Measurements from ENCODE around the gene C17orf107.
"Not testable (repeated sequence)": the region's sequence is repeated elsewhere in the genome, so short reads cannot be mapped to it uniquely, and the experiment has no call there.

Gene C17orf107

GRCh38 chr17:4899341-4900230, at the start of gene C17orf107:
Gene C17orf107, plus strand, starts transcription at chr17:4899536. Its CDS starts 227 bp downstream, at chr17:4899763.
- peak; percentile 94 to 97 for DNase-seq

DNA sequence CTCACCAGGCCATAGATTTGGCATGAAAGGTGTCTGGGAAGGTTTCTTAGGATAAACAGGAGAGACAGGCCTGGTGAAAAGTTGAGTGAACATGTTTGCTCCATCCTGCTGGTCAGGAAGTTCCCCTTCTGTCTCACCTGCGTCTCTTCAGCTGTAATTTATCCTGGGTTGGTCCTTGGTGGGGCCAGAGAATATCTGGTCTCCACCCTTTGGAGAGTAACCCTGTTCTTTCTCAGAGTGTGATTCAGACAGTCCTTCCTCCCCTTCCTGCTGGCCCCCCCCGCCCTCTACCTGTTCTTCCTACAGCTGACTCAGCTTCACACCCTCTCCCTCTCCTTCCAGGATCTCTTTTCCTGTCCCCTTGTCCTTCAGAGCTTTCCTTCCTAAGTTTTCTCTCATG, 49.1 kb upstream of the C17orf107 start:
- DNase-seq, result no peak

DNA sequence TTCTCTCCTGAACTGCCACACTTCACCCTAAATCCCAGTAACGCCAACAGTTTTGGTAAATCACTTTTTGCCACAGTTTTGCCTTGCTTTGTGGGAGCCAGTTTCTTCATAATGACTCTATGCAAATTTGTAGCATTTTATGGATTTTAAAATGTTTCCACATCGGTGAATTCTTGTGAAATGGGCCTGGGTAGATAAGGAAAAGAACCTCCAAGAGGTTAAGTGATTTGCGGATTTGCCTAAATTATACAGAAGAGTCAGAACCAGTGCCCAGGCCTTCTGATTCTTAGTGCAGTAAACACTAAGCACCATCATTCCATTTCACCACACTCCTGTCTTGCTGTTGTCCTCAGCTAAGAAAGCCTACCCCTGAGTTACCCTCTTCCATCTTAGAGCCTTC, 48.3 kb upstream of the C17orf107 start:
- no peak for DNase-seq

- DNase-seq, result peak; percentile 14 to 51
These were observed 46.6 kb upstream of the C17orf107 start for GRCh38 chr17:4852567-4853207.

DNA sequence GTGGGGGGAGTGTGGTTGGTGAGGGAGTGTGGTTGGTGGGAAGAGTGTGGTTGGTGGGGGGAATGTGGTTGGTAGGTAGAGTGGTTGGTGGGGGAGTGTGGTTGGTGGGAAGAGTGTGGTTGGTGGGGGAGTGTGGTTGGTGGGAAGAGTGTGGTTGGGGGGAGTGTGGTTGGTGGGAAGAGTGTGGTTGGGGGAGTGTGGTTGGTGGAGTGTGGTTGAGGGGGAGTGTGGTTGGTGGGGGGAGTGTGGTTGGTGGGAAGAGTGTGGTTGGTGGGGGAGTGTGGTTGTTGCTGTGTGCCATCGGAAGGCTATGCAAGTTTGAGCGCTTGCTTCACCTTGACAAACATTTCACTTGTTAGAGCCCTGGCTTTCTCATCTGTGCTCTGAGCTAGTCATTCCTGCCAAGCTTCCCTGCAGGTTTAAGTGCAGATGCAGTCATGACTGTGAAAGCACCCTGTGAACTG, 46.1 kb upstream of the C17orf107 start:
- peak; percentile 23 to 59 for DNase-seq

DNA sequence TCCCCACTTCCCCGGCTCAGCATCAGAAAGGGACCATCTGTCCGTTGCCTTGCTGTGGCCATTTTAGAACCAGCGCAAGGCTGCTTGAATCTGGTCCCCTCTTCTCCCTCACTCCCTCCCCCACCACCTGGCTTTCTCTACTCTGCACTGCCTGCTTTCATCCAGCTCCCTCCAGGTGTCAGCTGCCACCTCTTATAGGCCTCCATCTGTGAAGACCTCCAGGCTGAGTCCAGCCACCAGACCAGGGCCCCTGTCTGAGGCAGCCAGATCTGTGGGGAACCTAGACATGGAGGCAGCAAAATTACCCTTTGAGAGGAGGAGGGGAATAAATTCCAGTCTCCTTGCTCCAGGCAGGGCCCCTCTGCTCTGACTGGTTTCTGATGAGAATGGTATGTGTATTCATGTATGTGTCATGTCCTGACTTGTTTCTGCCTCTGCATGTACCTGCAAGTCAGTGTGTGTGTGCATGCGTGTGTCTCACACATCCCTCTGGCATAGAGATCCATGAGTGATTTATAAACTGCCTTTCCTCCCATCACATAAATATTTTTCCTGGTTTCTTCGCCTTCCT, 45.1 kb upstream of the C17orf107 start:
- DNase-seq, result no peak

- no peak for DNase-seq
These were observed 42.9 kb upstream of the C17orf107 start for GRCh38 chr17:4856271-4856936.

GRCh38 chr17:4856937-4857314, 42.4 kb upstream of the C17orf107 start:
- DNase-seq, result no peak

DNA sequence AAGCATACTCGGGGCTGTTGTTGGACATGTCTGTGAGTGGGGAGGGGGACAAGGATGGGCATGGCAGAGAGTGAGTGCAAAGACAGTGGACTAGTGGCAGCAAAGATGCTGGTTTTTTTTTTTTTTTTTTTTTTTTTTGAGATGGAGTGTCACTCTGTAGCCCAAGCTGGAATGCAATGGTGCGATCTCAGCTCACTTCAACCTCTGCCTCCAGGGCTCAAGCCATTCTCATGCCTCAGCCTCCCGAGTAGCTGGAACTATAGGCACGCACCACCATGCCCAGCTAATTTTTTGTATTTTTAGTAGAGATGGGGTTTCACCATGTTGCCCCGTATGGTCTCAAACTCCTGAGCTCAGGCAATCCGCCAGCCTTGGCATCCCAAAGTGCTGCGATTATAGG, 42.0 kb upstream of the C17orf107 start:
- DNase-seq, result not testable (repeated sequence)

DNA sequence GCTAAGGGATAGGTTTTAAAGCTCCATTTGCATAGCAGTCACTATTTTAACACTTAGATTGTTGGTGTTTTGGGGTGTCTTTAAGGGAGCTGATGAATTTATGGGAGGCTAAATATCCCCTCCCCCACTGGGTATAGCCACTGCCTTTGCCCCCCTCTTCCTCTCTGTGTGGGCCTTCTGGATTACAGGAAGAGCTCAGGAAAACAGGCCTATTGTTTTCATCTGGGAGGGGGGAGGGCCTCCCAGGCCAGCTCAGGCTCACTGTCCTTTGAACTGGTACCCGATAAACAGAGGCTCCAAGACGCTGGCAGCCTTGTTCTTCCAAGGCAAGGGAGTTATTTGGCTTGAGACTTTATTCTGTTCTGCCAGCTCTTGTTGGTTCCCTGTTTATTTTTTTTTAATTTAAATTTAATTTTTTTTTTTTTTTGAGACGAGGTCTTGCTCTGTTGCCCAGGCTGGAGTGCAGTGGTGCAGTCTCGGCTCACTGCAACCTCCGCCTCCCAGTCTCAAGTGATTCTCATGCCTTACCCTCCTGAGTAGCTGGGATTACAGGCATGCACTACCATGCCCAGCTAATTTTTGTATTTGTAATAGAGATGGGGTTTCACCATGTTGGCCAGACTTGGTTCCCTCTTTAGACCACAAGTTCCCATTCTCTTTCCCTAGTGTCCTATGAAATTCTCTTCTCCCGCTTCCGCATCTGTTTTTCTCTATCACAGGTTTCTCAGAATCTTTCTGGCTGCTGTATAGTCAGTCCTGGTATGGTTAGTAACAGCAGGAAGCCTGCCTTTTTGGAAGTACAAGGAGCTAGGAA, 41.1 kb upstream of the C17orf107 start:
- DNase-seq, result no peak

DNA sequence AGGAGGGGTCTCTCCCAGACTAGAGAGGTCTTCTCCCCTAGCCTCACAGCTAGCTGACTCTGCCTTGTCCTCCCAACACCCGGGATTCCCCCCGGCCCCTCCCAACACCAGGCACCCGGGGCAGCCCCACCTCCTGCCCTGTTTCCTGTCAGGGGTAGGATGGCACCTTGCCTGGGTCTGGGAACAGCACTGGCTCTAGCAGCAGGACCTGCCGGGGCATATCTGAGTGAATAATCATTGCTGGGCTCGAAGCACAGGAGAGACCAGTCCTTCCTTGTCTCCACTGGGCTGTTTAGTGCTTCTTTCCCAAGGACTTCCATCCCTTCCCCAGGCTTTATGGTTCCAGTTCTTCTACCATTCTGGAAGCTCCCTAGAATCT, 40.5 kb upstream of the C17orf107 start:
- no peak for DNase-seq

DNA sequence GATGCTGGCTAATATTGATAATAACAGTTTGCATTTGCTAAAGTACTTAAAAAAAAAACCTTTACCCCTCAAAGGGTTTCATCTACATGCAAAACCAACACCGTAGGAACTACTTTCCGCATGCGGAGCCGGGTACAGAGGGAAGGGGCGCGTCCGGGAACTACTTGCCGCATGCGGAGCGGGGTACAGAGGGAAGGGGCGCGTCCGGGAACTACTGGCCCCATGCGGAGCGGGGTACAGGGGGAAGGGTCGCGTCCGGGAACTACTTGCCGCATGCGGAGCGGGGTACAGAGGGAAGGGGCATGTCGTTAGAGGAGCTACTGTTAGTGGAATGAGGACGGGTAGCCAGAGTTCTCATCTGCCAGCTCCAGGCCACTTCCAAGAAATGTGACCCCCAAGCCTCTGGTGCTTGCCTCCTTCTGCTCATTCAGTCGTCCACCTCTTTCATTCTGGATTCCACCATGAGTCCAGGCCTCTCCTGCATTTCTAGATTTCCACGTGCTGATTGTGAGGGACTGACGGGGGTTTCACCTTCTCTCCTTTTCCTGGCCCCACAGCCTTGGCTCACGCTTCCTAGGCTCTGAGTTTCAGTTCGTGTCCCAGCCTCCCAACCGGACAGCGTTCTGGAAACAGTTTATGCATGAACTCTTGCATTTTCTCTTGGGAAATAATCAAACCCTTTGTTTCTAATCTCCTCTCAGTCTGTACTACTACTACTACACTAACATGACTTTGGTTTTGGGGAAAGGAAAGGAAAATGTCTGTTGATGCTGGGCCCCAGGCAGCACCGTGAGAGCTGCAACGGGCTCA, 39.3 kb upstream of the C17orf107 start:
- no peak for DNase-seq

- no peak for DNase-seq
These were observed 38.7 kb upstream of the C17orf107 start for GRCh38 chr17:4860651-4861050.

- DNase-seq, result no peak
These were observed 38.3 kb upstream of the C17orf107 start for GRCh38 chr17:4861052-4861451.

DNA sequence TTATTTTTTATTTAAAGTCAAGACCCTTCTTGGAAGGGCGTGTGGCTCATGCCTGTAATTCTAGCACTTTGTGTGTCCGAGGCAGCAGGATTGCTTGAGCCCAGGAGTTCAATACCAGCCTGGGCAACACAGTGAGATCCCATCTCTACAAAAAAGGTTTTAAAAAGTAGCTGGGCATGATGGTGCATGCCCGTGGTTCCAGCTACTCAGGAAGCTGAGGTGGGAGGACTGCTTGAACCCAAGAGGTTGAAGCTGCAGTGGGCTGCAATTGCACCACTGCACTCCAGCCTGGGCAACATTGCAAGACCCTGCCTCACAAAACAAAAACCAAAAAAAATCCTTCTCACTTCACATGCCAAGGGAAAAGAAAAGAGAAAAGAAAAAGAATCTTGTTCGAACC, 36.6 kb upstream of the C17orf107 start:
- no peak for DNase-seq

GRCh38 chr17:4863321-4863720, 36.0 kb upstream of the C17orf107 start:
- no peak for DNase-seq

DNA sequence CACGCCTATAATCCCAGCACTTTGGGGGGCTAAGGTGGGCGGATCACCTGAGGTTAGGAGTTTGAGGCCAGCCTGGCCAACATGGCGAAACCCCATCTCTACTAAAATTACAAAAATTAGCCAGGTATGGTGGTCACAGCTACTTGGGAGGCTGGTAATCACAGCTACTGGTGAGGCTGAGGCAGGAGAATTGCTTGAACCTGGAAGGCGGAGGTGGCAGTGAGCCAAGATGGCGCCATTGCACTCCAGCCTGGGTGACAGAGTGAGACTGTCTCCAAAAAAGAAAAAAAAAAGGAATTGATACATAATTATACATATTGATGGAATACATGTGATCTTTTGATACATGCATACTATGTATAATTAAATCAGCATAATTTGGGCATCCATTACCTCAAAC, 31.8 kb upstream of the C17orf107 start:
- DNase-seq, result not testable (repeated sequence)

DNA sequence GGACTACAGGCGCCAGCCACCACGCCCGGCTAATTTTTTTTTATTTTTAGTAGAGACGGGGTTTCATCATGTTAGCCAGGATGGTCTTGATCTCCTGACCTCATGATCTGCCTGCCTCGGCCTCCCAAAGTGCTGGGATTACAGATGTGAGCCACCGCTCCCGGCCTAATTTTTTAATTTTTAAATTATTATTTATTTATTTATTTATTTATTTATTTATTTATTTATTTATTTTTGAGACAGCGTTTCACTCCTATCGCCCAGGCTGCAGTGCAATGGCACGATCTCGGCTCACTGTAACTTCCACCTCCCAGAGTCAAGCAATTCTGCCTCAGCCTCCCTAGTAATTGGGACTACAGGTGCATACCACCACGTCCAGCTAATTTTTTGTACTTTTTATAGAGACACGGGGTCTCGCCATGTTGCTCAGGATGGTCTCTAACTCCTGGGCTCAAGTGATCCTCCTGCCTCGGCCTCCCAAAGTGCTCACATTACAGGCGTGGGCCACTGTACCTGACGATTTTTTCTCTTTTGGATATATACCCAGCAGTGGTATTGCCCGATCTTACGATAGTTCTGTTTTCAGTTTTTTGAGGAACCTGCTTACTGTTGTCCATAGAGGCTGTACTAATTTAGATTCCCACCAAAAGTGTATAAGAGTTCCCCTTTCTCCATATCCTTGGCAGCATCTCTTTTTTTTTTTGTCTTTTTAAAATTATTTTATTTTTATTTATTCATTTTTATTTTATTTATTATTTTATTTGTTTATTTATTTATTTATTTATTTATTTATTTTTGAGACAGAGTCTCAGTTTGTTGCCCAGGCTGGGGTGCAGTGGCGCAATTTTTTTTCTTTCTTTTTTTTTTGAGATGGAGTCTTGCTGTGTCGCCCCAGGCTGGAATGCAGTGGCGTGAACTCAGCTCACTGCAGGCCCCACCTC, 30.0 kb upstream of the C17orf107 start:
- DNase-seq, result not testable (repeated sequence)

GRCh38 chr17:4870855-4871254, 28.5 kb upstream of the C17orf107 start:
- DNase-seq, result no peak

- DNase-seq, result no peak
These were observed 26.6 kb upstream of the C17orf107 start for GRCh38 chr17:4872786-4873185.
